Coronary artery (tissue), 2 donors: ENCODE data around the gene FCSK.

Experiments
- DNase-seq: peaks from one replicate; pipeline ENCODE4 v3.0.0-alpha.2; 2017; ENCODE audit warnings: low spot score
- H3K27ac ChIP-seq, 2 donors: fragments of 200-600 bp; sonication (generic); one replicate each; pipeline ENCODE4 v1.5.1; 2016 to 2019
- H3K4me3 ChIP-seq: fragments of 200-600 bp; sonication (generic); 2 replicates; pipeline ENCODE4 v1.5.1; 2016; ENCODE audit warnings: mild to moderate bottlenecking, moderate library complexity
- CTCF ChIP-seq: fragments of 200-600 bp; sonication (generic); IDR thresholded peaks from one replicate; pipeline ENCODE4 v1.5.1; 2019; ENCODE audit warnings: antibody characterized with exemption

FCSK gene

GRCh38 chr16:70453117-70453891 is 1.1 kb upstream of the FCSK start:
- Histone ChIP-seq H3K4me3 (peak overlapping the region; percentile 95), H3K27ac (no peak overlapping the region)
- no peak for TF ChIP-seq CTCF
- no peak for DNase-seq

DNA sequence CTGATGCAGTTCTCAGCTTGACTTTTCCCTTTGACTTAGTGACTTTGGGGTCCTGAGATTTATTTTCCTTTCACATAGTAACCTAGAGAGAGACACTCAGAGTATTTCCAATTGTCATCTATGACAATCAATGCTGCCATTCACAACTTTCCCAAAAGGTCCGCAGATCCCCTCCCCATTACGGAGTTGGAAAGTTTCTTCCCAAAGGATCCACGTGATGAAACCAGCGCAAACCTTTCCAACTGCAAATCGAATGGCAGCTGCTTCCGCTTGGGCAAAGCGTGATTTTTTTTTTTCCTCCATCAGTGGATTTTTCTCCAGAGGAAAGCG is 538 bp upstream of the FCSK start:
- no peak for TF ChIP-seq CTCF
- Histone ChIP-seq H3K4me3 (peak overlapping the region; percentile 95), H3K27ac (peak overlapping the region in 1 of 2 donors; percentile 89)
- no peak for DNase-seq

GRCh38 chr16:70455910-70456309 is 1.5 kb downstream of the FCSK start:
- no peak for TF ChIP-seq CTCF
- Histone ChIP-seq H3K27ac (no peak overlapping the region), H3K4me3 (no peak overlapping the region)
- DNase-seq = no peak

DNA sequence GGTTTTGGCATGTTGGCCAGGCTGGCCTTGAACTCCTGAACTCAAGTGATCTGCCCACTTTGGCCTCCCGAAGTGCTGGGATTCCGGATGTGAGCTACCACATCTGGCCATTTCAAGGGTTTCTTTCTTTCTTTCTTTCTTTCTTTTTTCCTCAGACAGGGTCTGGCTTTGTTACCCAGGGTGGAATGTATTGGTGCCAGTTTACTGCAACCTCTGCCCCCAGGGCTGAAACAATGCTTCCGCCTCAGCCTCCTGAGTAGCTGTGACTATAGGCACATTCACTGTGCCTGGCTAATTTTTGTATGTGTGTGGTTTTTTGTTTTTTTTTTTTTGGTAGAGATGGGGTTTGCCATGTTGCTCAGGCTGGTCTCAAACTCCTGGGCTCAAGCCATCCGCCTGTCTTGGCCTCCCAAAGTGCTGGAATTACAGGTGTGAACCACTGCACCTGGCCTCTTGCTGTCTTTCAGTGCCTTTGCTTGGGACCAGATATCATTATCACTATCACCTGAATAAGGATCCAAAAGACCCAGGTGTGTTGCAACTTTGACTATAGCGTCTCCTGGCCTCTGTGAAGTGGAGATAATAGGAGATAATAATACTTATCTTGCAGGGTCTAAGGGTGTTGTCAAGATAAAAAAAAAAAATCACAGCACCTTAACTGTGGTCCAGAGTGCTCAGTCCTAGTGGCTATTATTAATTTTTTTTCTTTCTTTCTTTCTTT is 3.2 kb downstream of the FCSK start:
- H3K4me3 ChIP-seq = no peak overlapping the region
- DNase-seq = no peak

GRCh38 chr16:70460737-70461261 is 6.4 kb downstream of the FCSK start:
- no peak for DNase-seq
- Histone ChIP-seq H3K4me3 (no peak overlapping the region), H3K27ac (no peak overlapping the region)
- TF ChIP-seq CTCF = no peak

More for the DNA sequence above, 3.2 kb downstream of the FCSK start:
- H3K27ac ChIP-seq = no peak overlapping the region
- no peak for TF ChIP-seq CTCF

GRCh38 chr16:70463235-70463634 is 8.8 kb downstream of the FCSK start:
- TF ChIP-seq CTCF = no peak
- DNase-seq = no peak
- no peak overlapping the region for H3K4me3 ChIP-seq
- H3K27ac ChIP-seq = no peak overlapping the region
